Ovary (tissue), 9 donors: Measurements from ENCODE around the gene ANKLE1. TPM values are rescaled to one million over a fixed set of nuclear protein-coding genes. Genes with fewer than 3 reads are reported as not detected.

Experiments
- DNase-seq, 5 donors: peaks; one replicate each; pipeline ENCODE4 v3.0.0-alpha.2; 2019 to 2020
- H3K27ac ChIP-seq, 2 donors: fragments of 200-600 bp; one replicate each; pipeline versions ENCODE4 v1.5.1 to v1.8.0; 2019 to 2022
- H3K27me3 ChIP-seq: fragments of 200-600 bp; one replicate; pipeline ENCODE4 v1.8.0; 2022
- H3K36me3 ChIP-seq: fragments of 200-600 bp; sonication (generic); one replicate; pipeline ENCODE4 v1.5.1; 2019
- H3K4me1 ChIP-seq: one replicate; pipeline ENCODE4 v1.8.1; 2013; ENCODE audit warnings: mild to moderate bottlenecking, moderate library complexity; ENCODE audit not compliant: insufficient read depth
- H3K4me3 ChIP-seq: fragments of 200-600 bp; sonication (generic); one replicate; pipeline ENCODE4 v1.5.1; 2017
- H3K9me3 ChIP-seq, 2 donors: fragments of 200-600 bp in 1 of 2; sonication (generic) in 1 of 2; one replicate each; pipeline versions ENCODE4 v1.5.1 to v1.8.1; 2013 to 2019; ENCODE audit warnings: mild to moderate bottlenecking in 1 of 2, moderate library complexity in 1 of 2
- EP300 ChIP-seq: sonication (generic); formaldehyde crosslinking; IDR thresholded peaks from one replicate; pipeline ENCODE4 v1.6.1; 2017; ENCODE audit warnings: antibody characterized with exemption
- POLR2A ChIP-seq: fragments of 450-650 bp; IDR thresholded peaks from one replicate; pipeline ENCODE4 v1.6.1; 2017; ENCODE audit warnings: antibody characterized with exemption, mild to moderate bottlenecking, moderate library complexity
- WGBS, 3 donors: extraction: QIAGEN DNeasy Blood & Tissue Kit in 1 of 3; methylation state at CpG; one replicate each; pipeline versions ENCODE4 v1.1.5 to v1.1.7; 2013 to 2017; 5-methylcytosine and 5-hydroxymethylcytosine counted together
- intact Hi-C, 4 donors: fragments of 100-400 bp; cut with DNase I; formaldehyde crosslinking; loops; one replicate each; pipeline versions ENCODE4 v1.11.0 to v1.15.1; 2022 to 2023
- polyA plus RNA-seq, 2 donors: library from polyadenylated mRNA; stranded (reverse); fragments of 200-250 nt in 1 of 2; fragments of 350-450 nt in 1 of 2; fragmentation: Illumina TruSeq in 1 of 2; extraction: RNeasy Lipid Tissue Mini Kit (QIAGEN cat#74804) in 1 of 2; gene quantifications; one replicate each; pipeline ENCODE4 v1.2.3, GENCODE V29; 2013 to 2014
- total RNA-seq, 7 donors: library from RNA; depleted of rRNA in 2 of 7; stranded (reverse); fragments of >200 nt in 2 of 7; fragmentation: NEBNext Ultra II Directional in 3 of 7; extraction: Animal tissue kit (Norgen Biotek cat#: 25700) in 3 of 7; gene quantifications; one replicate each; pipeline versions ENCODE4 v1.1.0 to v1.2.4, GENCODE V29; 2016 to 2023
- TF ChIP-seq, protein P1 (sequence below), 3 donors: fragments of 450-650 bp in 2 of 3; fragments of 200-600 bp in 1 of 3; IDR thresholded peaks; one replicate each; pipeline versions ENCODE4 v1.5.1 to v1.8.0; 2016 to 2022; ENCODE audit warnings: antibody characterized with exemption in 3 of 3, mild to moderate bottlenecking in 1 of 3
- donor health status: DM: no; HTN: no; CAD: no; lungs with moderate emphysema.
- donor health status: DM: no; HTN: no; CAD: no.
- donor health status: Bipolar disorder and iron deficiency.
- donor health status: DM: yes; HTN: yes; CAD: no.
- donor health status: DM: no; HTN: no; CAD: no.
- donor health status: DM: yes; HTN: yes; CAD: no.

The ANKLE1 gene
- total and polyA plus RNA-seq, 9 donors, result 0.12 to 1.6 (median 0.81) TPM

DNA sequence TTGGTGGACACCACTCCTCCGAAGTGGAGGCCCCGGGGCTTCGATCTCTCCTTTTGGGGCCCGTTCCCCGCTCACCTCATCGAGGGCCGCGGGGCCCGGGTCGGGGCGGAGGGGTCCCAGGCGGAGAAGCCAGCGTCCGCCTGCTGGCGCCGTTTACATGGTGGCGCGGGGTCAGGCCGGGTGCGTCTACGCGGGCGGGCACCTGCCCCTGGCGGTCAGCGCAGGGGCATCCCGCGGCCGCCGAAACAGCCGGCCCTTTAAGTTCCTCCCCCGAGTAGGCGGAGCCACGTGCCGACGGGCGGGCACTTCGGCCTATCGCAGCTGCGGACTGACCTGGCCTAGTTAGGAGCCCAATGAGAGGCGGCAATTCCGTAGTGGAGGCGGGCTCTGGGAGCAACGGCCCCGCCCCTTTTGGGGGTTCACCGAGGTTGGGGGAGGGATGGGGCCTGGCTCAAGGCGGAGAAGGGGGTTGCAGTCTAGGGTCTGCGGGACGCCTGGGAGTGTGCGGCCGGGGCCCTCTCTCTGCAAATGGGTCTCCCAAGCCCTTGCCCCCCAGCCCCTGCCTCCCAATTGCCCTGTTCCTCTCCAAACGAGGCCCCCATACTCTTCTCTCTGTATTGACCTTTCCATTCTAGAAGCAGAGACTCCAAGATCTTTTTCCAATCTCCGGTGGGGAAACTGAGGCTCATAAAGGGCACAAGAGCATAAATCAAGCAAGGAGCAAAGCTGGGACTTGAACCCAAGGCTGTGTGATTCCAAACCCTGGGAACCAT is 21.7 kb downstream of the ANKLE1 start, which contains the start of gene ABHD8:
TSS of gene ABHD8 (minus strand) at position 259 of the 773 bp plus-strand sequence. CDS start 1,809 bp downstream, outside the sequence.
- TF ChIP-seq EP300, result no peak
- TF ChIP-seq, protein P1, sequence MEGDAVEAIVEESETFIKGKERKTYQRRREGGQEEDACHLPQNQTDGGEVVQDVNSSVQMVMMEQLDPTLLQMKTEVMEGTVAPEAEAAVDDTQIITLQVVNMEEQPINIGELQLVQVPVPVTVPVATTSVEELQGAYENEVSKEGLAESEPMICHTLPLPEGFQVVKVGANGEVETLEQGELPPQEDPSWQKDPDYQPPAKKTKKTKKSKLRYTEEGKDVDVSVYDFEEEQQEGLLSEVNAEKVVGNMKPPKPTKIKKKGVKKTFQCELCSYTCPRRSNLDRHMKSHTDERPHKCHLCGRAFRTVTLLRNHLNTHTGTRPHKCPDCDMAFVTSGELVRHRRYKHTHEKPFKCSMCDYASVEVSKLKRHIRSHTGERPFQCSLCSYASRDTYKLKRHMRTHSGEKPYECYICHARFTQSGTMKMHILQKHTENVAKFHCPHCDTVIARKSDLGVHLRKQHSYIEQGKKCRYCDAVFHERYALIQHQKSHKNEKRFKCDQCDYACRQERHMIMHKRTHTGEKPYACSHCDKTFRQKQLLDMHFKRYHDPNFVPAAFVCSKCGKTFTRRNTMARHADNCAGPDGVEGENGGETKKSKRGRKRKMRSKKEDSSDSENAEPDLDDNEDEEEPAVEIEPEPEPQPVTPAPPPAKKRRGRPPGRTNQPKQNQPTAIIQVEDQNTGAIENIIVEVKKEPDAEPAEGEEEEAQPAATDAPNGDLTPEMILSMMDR (IDR thresholded peaks at IDR 0.05), result peak; percentile 71 to 94 (median 91)
- peak; percentile 31 for TF ChIP-seq POLR2A
- H3K9me3 ChIP-seq, result no peaks in the 10 kb centered on the region
- DNase-seq, result peak; percentile 98 to 99 (median 98)
- WGBS, 3 donors, result 1% methylated on average over 25 to 52 of the region's 52 CpGs
- H3K4me3 ChIP-seq, result peak within 1 kb of the TSS; percentile 65
- H3K36me3 ChIP-seq, result no peaks in the 10 kb centered on the region
- intact Hi-C loops, result no loop called here
- peak within 1 kb of the TSS; percentile 50 to 59 for H3K27ac ChIP-seq
- H3K4me1 ChIP-seq, result peaks cover 7% of the 10 kb centered on the region
- no peaks in the 10 kb centered on the region for H3K27me3 ChIP-seq

DNA sequence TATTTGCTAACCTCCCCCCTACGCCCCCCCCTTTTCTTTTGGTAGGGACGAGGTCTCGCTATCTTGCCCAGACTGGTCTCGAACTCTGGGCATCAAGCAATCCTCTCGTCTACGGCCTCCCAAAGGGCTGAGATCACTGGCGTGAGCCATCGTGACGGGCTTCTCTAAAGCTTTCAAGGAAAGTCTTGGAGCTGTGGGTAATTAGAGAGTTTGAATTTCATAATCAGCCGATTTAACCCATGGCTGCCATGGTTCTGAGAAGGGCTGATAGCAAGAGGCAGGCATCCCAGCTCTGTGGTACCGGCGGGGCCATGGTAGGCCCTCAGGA is 22.2 kb downstream of the ANKLE1 start:
- Histone ChIP-seq H3K27me3 (no peaks in the 10 kb centered on the region), H3K4me1 (peaks cover 7% of the 10 kb centered on the region), H3K9me3 (no peaks in the 10 kb centered on the region), H3K36me3 (no peaks in the 10 kb centered on the region), H3K4me3 (peak overlapping the region; percentile 65), H3K27ac (peak overlapping the region in 1 of 2 donors; percentile 59)
- 33 to 42% (median 33%) methylated on average over 12 of the region's 12 CpGs for WGBS, 3 donors
- intact Hi-C loops, result no loop called here
- TF ChIP-seq, protein P1 (IDR thresholded peaks at IDR 0.05), result no peak
- TF ChIP-seq POLR2A, result no peak
- no peak for TF ChIP-seq EP300
- peak in 2 of 5 donors; percentile 46 to 56 for DNase-seq

DNA sequence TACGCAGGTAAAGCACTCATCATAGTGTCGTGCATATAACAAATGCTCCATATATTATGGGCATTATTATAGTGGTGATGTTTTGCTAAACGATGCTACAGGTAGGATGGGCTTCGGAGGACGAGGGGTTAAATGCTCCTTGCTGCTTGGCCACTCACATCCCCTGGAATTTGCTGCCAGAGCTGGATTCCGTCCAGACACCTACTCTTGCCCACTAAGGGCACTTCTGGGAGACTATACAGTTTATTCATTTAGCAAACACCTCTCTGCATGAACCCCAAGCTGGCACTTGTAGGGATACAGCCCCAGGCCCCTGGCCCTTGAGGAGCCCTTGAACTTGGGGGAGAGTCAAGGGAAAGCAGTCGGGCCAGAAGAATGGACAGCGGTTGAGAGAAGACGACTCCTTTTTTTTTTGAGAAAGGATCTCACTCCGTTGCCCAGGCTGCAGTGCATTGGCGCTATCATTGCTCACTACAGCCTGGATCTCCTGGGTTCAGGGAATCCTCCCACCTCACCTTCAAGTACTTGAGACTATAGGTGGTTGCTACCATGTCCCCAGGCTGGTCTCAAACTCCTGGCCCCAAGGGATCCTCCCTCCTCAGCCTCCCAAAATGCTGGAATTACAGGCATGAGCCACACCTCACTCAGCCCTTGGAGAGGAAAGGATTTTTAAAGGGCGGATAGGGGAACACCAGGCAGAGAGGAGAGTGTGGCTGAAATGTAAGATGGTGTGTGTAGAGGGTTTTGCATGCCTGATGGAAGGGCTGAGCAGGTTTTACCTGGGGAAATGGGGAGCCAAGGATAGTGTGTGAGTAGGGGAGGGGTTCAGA is 22.9 kb downstream of the ANKLE1 start:
- WGBS, 3 donors, result 36 to 50% (median 41%) methylated on average over 12 of the region's 12 CpGs
- peak in 2 of 5 donors; percentile 24 to 56 for DNase-seq
- intact Hi-C loops, result no loop called here
- Histone ChIP-seq H3K4me1 (peaks cover 9% of the 10 kb centered on the region), H3K27ac (peak overlapping the region in 1 of 2 donors; percentile 73), H3K9me3 (no peaks in the 10 kb centered on the region), H3K4me3 (no peak overlapping the region), H3K27me3 (no peaks in the 10 kb centered on the region), H3K36me3 (no peaks in the 10 kb centered on the region)
- TF ChIP-seq, protein P1 (IDR thresholded peaks at IDR 0.05), result no peak
- TF ChIP-seq EP300 (no peak), POLR2A (no peak)

DNA sequence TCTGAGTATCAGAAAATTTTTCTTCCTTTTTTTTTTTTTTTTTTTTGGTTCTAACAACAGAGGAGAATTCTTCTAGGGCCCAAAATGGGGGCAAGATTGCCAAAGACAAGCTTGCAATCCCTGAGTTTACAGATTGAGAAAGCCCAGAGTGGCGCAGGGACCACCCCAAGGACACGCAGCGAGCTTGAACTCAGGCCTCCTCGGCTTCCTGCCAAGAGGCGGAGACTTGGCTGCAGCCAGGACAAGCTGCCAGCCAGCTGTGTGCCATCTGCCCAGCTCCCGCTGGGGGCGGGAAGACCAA is 23.5 kb downstream of the ANKLE1 start:
- WGBS, 3 donors, result 0 to 2% (median 1%) methylated on average over 7 of the region's 7 CpGs
- Histone ChIP-seq H3K4me3 (peak overlapping the region; percentile 61), H3K4me1 (peaks cover 9% of the 10 kb centered on the region), H3K9me3 (no peaks in the 10 kb centered on the region), H3K36me3 (no peaks in the 10 kb centered on the region), H3K27ac (peak overlapping the region in 1 of 2 donors; percentile 73), H3K27me3 (no peaks in the 10 kb centered on the region)
- intact Hi-C loops, result no loop called here
- DNase-seq, result no peak
- TF ChIP-seq, protein P1 (IDR thresholded peaks at IDR 0.05), result no peak
- TF ChIP-seq POLR2A (no peak), EP300 (no peak)
